ENCODE data around the gene SYNE3.

The SYNE3 gene

DNA sequence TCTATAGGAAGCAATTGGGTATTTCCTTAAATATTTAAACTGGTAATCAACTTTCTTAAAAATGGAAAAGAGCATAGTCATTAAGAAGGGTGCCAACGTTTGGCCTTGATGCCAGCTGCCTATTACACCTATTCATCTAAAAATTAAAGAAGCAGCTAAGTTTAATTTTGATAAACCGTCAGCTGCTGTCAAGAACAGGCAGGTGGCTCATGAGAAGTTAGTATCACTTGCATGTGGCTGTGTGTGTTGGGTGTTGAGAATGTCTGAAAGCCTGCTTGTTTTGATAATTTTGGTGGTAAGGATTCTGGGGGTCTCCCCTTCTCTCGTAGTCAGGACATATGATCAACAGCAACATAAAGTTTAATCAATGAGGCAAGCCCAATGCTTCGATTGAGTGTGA lies 24.9 kb upstream of the SYNE3 start:
- no peak for DNase-seq

DNA sequence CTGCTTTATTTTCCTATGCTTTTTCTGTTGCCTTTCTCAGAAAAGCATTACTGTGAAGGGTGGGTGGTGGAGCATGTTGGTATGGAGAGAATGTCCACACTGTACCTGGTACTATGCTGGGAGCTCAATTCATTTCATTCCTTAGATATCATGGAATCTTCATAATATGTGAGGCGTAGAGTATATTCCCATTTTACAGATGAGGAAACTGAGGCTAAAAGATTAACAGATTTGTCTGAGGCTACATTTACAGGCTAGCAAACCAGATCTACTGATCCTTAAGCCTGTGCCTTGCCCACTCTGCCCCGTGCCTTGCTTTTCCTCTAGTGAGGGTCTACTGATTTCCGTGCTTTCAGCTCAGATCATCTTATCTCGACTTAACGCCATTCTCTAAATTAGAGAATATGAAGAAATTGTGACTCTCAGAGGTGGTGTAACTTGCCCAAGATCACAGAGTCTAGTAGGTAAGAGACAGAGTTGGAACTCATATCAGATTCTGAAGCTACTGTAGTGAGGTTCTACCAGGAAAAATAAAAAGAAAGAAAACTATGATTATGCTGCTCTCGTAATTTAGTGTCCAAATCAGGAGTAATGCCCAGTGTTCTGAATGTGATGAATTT lies 23.9 kb upstream of the SYNE3 start:
- DNase-seq = no peak

DNA sequence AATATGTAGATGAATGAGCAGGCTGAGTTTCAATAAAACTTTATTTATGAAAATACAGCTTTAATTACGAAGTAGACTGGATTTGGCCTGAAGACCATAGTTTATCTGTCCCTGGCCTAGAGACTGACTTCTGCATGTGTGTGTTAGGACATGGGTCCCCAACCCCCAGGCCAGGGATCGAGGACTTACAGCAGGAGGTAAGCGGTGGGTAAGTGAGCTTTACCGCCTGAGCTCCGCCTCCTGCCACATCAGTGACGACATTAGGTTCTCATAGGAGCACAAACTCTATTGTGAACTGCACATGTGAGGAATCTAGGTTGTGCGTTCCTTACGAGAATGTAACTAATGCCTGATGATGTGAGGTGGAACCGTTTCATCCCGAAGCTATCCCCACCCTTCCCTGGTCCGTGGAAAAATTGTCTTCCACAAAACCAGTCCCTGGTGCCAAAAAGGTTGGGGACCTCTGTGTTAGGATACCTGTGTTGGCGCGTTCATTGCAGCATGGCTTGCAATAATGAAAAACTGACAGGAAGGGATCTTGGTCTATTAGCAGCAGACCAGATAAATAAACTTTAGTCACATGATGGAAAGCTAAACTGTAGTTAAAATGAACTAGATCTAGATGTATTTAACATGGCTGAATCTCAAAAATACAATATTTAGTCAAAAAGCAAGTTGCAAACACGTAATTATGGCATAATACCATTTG lies 22.5 kb upstream of the SYNE3 start:
- no peak for DNase-seq

DNA sequence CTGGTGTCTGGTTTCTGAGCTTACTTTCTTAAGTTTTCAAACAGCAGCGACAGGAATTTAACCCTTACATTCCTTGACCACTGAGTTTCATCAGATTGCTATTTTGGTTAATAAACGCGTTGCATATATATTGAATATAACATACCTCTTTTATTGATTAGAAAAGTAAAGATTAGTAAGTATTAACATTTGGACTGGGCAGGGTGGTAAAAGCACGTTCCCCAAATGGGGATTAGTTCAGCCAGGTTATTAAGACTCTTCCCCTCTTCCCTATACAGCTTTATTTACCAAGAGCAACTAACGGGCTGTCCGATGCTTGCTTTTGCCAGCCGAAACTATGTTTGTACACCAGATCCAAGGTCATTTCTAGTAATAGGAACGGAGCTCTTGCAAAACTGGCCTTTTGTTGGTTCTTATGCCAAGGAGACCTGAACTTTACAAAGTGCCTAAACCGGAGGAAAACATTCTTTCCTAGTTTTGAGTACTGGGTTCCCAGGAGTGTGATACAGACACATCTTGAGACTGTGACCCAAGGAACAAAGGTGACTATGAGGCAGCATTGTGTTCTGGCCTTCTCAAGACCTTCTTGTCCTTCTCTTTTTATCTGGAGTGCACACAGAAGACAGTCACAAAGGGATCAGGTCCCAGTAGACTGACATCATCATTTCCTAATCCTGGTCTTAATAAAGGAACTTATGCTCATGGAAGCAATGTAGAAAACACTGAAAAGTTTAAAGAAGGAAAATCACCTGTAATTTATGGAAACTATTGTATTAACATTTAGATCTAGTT lies 21.0 kb upstream of the SYNE3 start:
- peak in 1 of 3 donors; percentile 41 for DNase-seq

DNA sequence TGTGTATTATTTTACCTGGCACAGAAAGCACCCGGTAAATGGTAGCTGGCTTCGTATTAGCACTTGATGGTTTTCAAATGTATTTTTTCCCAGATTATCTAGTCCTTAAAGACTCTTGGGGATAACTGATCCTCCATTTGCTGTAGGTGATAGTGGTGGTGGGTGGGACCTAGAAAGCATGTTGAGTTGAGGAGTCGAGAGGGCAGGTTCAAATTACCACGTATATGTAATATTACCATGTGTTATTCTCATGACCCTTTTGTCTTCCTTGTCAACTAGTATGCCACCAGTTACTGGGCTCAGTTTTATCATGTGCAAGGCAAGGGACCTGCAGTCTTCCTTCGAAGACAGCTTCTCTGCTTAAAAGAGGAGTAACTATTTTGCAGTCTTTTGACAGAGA lies 20.2 kb upstream of the SYNE3 start:
- DNase-seq = no peak

DNA sequence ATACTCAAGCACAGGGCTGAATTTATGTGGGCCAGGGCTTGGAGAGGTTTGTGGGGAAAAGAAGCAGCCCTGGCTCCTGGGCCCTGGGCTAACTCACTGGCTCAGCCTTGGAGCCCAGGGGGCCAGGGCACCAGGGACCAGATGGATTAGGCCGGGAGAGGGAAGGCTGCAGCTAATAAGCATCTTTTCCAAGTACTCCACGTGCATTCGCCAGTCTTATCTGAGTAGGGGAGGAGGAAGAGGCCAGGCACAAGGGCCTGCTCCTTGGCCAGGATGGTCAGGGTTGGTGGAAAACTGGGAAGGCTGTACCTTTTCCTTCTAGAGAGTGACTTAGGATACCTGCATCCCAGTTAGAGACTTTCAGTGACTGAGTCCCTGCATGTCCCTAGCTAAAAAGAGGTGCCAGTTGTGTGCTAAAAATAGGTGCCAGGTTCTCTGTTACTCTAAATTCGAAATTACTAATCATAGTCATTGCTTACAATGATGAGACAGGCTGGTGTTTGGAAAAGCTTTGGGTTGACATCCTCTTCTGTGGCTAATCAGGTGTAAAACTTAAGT lies 19.7 kb upstream of the SYNE3 start:
- no peak for DNase-seq

DNA sequence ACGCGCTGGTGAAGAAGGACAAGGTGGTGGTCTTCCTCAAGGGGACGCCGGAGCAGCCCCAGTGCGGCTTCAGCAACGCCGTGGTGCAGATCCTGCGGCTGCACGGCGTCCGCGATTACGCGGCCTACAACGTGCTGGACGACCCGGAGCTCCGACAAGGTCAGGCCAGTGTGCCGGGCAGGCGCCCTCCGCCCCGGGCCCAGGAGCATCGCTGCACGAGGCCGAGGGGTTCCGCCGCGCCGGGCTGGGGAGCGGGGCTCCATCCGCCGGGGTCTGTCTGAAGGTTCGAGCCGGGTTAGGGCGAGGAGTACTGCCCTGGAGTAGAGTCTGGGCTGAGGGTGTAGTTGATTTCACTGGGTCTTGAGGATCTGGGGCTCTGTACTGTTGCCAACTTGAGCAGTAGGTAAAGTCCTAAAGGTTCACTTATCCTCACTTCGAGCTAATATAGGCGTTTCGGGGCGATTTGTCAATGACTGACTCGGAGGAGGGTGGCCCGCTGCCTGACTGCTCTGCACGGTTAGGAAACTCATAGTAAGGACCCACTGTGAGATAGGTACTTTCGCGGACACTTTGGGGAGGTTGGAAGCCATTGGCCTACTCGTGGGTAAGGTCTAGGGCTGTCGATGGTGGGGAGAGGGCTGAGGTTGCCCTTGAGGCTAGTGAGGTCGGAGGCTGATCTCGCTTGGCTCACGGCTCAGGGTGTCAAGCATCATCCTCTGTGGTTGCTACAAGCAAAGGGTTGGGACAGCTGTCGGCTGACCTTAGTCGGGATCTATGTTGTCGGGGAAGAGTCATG lies 19.0 kb upstream of the SYNE3 start:
- peak in 1 of 3 donors; percentile 41 for DNase-seq

DNA sequence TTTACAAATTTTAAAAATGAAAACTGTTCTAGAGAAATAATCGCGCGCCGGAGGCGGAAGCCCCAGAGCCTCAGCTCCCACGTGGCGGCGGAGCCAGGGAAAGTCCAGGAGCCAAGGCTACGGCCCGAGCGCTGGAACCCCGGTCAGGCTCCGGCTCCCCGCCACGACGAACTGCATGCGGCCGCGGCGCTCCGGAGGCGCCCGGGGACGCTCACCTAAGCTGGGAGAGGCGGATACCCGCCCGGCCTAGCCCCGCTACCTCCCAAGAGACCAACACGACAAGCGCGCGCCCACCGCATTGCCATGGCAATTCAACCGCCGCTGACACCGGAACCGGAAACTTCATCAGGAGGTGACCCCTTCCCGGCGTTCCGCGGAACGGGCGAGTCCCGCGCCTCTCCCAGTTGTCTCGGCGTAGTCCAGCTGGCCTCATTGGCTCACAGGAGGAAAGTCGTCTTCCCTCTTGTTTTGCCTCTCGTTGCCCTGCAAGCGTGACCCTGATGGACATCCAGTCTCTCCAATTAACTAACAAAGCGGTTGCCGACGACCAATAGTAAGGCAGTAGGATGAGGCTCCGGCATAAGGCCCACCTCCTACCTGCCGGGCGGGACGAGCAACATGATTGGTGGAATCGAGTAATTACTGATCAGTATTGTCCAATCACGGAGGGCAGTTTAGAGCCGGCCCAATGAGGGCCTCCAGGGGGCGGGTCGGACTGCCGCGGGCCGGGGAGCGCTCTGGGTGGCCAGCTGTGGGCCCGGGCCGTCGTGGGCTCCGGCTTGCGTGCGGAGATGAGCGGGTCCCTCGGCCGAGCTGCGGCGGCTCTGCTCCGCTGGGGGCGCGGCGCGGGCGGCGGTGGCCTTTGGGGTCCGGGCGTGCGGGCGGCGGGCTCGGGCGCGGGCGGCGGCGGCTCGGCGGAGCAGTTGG lies 18.1 kb upstream of the SYNE3 start, which contains the start of gene GLRX5:
GLRX5 (plus strand) TSS at position 752 of the 927 bp plus-strand sequence; CDS start at position 792, 40 bp downstream.
- DNase-seq = peak; percentile 98 to 100 (median 99)

DNA sequence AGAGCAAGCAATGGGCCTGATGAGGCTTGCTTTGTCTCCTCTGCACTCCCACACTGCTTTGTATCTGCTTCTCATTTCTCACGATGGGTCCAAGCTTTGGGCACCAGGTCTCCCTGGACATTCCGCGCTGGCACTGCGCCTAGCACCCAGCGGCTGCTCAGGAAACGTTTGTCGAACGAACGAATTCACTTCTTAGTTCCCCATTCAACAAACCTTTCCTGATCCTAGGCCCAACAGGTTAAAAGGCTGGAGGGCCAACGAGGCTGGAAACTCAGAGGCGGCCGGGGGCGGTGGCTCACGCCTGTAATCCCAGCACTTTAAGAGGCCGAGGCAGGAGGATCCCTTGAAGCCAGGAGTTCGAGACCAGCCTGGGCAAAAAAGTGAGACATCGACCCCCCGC lies 17.4 kb upstream of the SYNE3 start:
- peak; percentile 60 to 72 (median 66) for DNase-seq

DNA sequence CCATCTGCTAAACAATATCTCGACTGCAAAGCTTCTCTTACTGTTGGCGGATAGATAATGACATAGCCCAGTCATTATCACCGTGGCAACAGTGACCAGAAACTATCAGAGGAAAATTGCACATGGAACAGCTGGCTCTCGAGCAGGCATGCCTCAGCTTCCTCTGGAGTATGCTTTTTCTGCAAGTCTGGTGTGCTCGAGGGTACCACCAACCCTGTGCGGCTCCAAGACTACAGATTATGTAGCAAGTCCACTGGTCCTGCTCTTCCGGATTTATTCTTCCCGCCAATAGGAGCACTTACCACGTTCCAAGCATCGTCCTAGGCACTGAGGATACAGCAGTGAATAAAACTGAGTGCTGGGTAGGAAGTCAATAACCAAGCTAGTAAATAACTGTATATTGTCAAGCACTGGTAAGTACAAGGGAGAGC lies 17.0 kb upstream of the SYNE3 start:
- DNase-seq = peak in 1 of 3 donors; percentile 47

DNA sequence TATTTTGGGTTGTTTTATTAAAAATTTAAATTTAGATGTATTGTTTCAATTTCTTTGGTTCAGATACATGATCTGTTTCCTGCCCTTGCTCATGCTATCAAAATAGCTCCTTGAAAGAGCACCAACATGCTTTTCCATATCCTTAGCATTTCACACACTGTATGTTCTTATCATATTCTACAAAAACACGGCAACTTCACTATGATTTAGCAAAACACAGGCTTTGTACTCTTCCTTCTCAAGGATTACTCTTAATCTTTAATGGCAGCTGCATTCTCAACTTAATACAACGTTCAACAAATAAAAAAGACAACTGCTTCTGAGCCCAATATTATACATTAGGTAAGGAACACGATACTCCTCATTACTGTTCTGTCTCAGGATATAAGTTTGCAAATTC lies 15.5 kb upstream of the SYNE3 start:
- DNase-seq = no peak

DNA sequence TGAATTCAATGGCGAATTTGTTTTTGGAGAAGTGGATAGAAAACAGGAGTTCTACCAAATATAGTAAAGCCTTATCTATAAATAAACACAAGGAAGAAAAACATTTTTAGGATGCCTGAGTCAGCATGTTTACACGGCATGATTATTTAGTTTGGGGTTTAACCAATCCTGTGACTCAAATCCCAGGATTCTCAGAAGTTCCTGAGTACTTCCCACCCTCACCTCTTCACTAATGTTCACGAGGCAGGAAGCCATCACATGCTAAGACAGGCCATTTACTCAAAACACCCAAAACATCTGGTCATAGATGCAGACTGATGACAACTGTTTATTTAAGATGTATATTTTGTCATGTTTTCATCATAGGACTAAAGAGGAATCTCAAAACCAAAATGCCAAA lies 15.0 kb upstream of the SYNE3 start:
- DNase-seq = peak in 2 of 3 donors; percentile 39 to 63

DNA sequence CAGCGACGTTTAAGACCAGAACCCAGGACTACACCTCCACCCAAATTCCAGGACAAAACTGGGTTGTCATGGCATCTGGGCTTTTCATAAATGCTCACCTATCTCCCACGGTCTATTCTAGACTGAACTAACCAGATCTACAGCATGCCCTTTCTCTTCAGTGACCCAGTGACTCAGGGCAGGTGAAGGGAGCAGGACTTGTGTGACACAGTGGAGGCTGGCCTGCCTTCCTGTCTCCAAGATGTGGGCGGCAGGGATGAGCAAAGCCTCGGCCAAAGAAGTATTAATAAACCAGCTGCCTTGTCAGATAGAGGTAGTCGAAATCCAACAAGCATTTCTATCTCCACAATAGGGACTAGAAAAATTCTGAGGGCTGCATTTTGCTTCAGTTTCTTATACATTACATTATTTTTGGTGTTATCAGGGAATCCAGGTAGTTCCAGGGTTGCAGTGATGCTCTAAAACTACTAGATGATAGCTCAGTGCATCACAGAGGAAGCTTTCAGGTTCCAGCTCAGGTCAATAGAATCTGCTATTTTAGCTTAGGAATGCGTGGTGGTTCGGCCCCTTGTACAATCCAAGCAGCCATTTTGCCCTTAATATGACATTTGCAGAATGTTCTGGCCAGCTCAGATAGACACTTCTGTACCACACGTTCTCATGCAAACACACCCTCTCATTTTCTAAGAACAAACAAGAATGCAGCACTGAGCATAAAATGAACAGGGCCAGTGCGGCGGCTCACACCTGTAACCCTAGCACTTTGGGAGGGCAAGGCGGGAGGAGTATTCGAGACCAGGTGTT lies 14.2 kb upstream of the SYNE3 start:
- DNase-seq = no peak

DNA sequence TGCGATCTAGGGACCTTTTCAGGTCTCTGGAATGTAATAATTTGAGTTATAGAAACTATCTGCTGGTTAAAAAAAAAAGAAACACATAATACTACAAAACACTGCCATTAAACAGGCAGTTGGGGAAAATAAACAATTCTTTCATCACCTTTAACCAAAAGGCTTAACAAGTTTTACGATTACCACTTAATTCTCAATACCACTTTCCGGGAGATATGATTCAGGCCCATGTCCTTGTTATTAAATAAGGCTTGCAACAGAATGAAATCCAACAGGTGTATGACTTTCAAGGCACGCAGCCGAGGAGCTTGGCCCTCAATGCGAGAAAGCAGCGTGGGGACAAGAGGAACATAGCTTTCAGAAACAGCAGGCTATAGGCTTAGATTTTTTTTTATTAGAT lies 12.8 kb upstream of the SYNE3 start:
- no peak for DNase-seq

DNA sequence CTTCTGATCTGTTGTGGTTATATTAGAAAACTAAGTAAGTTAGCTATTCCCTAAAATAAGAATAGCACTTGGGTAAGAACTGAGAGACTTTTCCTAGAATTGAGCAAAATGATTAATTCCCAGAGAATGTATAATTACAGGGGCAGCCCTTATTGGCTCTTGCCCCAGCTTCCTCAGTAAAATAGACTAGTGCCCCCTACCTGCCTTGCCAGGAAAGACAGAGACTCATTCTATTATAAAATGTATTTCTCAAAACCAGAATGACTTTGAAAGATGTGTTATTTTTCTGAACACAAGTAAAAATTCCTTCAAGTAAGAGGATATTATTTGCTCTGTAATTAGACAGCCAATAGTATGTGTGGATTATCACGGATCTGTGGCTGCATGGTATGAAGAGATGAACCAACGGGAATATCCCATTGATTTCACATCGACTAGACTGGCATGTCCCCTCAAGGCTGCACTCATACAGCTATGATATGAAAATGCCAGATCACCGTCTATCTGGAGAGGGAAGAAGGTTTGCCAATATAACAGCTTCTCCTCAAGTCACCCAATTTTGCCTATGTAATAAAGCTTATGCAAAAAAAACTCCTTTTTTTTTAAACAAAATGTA lies 11.0 kb upstream of the SYNE3 start:
- DNase-seq = peak; percentile 75 to 79 (median 78)

DNA sequence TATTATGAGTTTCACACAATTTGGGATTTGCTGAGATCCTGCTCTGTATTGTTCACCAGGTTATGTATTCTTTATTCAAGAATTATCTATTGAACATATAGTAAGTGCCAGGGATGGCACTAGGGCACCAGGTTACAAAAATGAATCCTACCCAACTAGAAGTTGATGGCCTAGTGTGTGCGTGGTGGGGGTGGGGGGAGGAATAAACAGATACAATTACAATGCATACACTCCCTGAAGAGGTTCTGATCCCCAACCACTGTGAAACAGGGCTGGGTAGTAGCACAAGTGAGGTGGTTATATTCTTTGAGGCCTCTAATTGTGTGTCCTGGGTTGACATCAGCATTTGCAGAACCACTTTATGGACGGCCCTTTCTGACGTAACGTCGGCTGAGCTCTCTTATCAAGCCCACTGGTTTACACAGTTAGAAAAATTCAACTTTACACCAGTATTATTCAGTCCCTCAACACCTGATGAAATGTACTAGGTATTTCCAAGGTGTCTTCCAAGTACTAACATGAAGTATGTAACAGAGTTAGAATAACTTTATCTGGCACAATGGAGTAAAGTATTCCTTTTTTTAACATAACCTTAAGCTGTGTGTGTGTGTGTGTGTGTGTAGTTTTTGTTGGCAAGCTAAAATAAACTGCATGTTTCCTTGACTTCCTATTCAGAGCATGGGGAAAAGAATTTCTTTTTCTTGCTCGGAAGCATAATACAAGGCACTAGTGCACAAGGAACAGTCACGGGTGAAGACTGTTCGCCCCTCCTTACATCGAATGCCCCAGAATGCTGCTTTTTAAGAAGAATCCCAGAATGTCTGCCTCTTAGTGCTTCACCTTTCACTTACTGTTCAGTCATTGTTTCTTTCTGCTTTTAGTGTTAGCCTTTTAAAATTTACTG lies 10.3 kb upstream of the SYNE3 start:
- DNase-seq = peak; percentile 38 to 60 (median 58)

DNA sequence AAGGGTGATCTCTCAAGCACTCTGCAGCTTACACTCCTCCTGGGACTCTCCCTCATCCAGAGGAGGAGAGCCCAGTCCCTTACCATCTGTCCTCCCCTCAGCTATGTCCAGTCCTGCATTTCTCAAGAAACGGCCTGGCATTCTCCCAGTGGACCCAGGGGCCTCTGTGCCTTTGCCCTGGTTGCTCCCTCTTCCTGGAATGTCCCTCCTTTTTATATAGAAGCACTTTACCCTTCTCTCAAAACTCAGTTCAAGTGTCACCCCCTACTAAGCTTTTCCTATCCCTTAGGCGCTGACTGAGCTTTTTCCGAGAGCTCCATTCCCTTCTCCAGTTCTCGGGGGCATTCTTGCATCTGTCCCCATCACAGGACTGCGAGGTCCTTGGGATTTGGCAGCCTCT lies 9.5 kb upstream of the SYNE3 start:
- no peak for DNase-seq

DNA sequence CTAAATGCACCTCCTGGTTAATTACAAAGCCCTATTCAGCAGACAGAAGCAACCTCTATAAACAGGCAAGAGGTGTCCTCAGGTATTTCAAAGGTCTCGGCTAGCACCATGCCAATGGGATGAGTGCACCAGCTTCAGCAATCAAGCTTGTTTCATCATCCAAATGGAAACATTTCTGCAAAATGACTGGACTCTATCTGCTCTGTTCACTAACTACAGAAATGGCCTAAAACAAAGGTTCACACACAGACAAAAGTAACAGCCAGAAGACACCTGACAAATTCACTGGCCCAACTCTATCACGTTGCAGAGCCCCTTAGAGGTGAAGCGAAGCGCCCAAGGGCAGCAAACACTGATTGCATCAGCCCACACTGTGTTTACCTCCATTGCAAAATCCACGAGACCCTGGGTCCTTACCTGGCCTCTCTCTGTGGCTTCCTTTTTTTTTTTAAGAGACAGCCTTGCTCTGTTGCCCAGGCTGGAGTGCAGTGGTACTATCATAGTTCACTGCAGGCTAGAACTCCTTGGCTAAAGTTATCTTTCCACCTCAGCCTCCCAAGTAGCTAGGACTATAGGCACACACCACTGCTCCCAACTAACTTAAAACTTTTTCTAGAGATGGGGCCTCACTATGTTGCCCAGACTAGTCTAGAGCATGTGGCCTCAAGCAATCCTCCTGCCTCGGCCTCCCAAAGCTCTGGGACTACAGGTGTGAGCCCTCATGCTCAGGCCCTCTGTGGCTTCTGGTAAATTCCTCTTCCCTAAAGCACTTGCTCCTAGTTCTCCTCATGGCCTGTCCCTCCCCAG lies 8.5 kb upstream of the SYNE3 start:
- no peak for DNase-seq
